GM21529 (cell line): ENCODE measurements around the gene METTL23.
"Not testable (repeated sequence)": the region's sequence is repeated elsewhere in the genome, so short reads cannot be mapped to it uniquely, and the experiment has no call there.

Source experiments
- ATAC-seq: cut with Tn5 transposase; IDR thresholded peaks from one replicate; pipeline ENCODE4 v1.9.1; 2021; ENCODE audit not compliant: unreplicated experiment

Gene METTL23

DNA sequence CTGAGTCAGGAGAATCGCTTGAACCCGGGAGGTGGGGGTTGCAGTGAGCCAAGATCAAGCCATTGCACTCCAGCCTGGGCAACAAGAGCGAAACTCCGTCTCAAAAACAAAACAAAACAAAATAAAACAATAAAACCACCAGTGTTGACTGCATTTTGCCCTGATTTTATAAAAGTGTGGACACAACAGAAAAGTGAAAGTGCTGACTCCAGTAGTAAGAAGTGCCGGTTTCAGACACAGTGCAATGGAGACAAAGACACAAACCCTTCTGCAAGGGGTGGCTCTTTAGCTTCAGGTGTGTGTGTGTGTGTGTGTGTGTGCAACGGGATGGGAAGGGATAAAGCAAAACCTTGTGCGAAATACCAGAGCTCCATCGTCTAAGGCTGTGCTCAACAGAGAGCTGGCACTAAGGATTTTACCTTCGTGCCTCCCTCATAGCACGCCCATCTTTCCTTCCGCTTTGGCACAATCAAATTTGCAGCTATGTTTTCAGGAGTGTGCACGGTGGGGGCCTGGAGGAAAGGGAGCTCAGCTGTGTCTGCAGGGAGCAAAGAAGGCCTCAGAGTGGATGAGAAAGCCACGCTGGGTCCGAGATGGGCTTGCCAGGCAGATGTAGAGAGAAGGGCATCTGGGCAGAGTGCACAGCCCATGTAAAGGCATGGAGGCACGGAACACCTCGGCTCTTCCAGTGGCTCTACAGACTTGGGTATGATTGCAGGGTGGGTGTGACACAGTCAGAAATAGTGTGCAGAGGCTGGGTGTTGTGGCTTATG, 31.4 kb upstream of the METTL23 start:
- ATAC-seq, result no peak

DNA sequence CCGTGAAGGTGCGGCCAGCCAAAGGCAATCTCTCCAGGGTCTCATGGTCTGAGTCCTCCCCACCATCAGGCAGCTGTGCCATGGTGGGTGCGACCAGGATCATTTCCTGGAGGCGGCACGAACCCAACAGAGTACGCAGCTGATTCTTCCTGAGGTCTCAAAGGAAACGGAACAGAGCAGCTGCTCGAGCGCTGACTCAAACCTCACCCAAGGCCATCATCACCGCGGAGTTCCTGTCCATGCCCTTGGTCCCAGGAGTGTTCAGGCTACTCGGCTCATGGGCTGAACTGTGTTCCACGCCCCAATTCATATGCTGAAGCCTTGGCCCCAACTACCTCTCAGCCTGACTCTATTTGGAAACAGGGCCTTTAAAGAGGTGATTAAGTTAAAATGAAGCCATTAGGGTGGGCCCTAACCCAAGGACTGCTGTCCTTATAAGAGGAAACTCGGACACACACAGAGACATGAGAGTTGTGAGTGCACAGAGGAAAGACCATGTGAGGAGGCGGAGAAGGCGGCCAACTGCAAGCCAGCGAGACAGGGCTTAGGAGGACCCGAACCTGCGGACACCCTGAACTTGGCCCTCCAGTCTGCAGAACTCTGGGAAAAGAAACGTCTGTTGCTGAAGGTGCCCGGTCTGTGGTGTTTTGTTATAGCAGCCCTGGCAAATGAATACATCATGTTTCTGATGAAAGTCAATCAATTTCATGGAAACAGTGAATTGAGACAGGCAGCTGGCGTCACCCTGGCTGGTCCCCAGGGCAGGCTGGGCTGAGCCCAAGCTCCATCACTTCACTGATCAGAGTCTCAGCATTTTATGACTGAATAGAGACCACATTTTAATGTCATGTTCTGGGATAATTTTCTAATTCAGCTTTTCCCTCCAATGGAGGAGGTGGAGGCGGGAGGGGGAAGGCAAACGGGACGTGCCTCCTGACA, 29.6 kb upstream of the METTL23 start:
- peak; percentile 71 for ATAC-seq

DNA sequence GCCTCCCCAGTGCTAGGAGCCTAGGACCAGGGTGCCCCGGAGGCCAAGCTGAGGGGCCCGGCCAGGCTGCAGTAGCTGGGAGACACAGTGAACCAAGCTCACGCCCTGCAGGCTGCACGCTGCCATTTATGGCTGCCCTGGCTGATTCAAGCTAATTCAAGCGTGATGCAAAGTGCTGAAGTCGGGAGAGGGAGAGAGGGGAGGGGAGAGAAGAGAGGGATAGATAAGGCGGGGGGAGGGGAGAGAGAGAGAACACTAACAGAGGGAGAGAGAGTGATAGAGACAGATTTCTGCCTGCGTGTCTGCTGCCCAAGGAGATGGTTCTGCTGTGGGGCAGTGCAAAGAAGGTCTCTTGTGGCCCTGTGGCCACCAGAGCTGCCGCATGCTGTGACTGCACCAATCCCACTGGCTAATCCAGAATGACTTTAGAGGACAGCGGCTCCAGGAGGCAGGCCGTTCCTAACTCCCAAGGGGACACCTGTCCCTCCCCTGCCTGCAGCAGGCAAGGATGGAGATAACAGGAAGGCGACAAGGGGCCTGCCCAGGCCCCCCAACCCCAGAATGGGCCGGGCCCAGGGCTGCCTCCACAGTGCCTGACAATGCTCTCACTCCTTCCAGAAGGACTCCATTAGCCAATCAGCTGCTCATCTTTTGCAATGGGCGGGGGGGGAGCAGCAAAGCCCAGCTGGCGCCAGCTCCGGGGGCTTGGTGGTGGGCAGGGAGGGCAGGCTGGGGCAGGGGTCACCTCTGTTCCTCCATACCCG, 28.8 kb upstream of the METTL23 start:
- no peak for ATAC-seq

DNA sequence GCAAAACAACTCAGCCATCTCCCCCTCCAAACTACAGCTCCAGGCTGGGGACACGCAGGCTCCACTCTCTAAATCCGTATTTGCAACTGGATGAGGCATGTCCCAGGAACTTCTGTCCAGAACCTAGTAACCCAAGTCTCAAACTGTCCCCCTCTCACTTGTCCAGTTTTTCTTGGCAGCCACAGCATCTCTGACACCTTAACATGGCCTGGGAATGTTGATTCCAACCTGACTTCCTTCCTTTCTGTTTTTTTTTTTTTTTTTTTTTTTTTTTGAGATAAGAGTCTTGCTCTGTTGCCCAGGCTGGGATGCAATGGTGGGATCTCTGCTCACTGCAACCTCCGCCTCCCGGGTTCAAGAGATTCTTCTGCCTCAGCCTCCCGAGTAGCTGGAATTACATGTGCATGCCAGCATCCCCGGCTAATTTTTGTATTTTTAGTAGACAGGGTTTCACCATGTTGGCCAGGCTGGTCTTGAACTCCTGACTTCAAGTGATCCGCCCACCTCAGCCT, 28.1 kb upstream of the METTL23 start:
- not testable (repeated sequence) for ATAC-seq

DNA sequence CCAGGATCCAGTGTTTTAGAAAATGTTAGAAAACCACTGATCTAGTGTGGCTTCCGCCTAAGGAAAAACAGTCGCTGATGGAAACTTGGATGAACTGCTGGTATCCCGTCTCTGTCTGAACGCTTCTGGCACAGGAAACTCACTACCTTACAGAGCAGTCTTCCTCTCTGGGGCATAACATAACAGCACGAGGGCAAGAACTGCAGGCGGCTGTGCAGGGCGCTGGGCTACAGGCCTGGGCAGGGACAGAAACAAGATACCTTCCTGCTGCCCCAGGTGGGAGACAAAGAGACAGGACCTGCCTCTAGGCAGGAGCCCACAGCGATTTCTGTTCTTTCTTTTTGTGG, 26.4 kb upstream of the METTL23 start:
- ATAC-seq, result no peak

DNA sequence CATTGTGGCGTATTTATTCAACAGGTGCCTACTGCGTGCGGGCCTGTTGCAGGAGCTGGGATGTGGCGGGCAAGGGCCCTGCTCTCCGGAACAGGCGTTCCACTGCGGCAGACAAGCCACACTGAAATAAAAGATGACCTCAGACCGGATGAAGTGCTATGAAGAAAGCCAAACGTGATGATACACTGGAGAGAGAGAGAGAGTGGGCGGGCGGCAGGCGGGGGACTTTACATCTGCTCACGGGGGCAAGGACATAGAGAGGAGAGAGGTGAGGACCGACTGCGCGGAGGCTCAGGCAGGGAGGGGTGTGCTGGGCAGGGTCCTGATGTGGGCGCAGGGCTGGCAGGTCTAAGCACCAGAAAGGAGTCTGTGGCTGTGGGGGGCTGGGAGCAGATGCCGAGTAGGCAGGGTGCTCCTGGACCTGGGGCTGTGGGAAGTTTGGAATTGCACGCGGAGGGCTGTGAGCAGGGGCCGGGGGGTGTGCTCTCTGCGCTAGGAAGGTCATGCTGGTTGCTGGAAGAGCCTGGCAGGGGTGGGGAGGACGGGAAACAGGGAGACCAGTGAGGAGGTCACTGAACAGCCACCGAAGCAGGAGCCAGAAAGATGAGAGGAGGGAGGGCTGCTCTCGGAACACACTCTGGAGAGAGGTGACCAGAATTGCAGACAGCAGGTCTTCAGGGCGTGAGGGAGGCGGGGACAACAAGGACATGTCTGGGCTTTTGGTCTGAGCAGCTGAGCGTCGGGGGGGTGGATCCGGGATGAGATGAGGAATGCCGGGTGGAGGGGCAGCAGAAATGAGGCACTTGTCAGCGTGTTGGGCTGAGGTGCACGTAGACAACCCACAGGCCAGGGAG, 25.8 kb upstream of the METTL23 start:
- ATAC-seq, result no peak

DNA sequence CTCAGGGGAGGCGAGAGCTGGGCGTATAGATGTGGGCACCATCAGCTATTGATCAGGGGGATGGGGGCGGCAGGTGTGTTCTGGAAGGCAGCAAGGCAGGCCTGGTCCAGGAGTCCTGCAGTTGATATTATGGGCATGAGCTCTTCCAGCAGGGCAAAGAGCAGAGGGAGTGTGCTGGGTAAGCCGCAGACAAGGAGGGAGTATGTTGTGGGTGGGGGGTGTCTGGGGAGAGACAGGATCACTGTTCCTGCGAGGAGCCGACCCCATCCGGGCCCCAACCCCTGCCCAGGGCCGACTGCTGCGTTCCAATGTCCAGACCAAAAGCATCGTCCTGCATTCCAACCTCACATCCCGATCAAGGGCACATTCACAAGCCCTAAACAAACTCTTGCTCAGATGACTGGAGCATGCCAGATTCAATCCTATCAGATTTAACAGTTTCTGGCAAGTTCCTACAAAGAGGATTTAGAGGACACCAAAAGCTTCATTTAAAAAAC, 25.1 kb upstream of the METTL23 start:
- no peak for ATAC-seq

DNA sequence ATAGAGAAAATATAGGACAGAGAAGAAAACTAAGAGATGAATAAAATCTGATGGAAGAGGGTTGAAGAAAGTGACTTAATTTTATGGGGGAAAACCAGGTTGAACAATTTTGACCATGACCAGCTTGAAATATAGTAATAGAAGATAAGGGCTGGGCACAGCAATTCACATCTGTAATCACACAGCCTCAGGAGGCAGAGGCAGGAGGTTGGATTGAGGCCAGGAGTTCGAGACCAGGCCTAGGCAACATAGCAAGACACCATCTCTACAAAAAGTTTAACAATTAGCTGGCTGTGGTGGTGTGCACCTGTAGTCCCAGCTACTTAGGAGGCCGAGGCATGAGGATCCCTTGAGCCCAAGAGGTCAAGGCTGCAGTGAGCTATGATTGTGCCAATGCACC, 24.6 kb upstream of the METTL23 start:
- no peak for ATAC-seq

DNA sequence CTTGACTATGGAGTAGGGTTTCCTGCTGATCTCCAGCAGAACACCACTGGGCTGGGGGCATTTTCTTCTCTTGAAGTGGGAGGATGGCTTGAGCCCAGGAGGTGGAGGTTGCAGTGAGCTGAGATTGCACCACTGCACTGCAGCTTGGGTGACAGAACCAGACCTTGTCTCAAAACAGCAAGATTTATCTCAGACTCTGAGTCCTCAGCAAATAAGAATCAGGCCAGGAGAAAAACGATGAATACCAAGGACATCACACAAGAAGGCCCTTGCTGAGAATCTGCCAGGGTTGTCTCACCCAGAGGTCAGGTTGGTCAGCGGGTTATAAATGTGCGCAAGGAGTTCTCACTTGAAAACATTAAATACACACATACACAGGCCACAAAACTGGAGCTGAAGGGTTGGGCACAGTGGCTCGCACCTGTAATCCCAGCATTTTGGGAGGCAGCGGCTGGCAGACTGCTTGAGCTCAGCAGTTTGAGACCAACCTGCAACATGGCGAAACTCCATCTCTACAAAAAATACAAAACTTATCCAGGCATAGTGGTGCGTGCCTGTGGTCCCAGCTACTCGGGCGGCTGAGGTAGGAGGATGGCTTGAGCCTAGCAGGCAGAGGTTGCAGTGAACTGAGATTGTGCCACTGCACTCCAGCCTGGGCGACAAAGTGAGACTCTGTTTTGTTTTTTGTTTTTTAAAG, 23.6 kb upstream of the METTL23 start:
- no peak for ATAC-seq

DNA sequence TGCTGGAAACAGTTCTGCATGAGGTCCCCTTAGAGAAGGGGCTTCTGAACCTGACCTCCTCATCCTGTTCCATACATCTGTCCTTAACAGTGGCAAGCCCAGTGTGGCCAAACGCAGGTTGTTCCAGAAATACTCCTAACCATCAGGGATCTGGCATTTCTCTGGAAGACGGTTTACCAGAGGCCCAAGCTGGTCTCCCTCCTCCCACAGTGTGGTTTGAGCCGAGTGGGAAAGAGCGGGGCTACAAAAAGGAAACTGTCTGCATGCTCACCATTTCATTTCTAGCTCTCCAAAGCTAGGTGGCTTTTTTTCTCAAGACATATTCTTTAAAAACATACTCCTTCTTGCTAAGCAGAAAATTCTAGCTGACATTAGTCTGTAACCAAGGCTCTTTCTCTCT, 21.8 kb upstream of the METTL23 start:
- no peak for ATAC-seq

DNA sequence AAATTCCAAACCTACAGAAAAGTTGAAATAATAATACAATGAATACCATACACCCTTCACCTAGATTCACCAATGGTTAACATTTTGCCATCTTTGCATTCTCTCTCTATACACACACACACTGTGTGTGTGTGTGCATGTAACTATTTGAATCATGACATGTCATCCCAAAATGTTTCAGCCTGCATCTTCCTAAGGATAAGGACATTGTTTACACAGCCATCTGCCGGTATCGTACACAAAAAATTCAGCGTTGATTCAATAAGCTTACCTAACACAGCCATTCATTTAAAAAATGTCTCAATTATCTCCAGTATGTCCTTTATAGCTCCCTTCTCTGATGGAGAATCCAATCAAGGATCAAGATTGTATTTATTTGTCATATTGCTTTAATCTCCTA, 19.8 kb upstream of the METTL23 start:
- no peak for ATAC-seq

DNA sequence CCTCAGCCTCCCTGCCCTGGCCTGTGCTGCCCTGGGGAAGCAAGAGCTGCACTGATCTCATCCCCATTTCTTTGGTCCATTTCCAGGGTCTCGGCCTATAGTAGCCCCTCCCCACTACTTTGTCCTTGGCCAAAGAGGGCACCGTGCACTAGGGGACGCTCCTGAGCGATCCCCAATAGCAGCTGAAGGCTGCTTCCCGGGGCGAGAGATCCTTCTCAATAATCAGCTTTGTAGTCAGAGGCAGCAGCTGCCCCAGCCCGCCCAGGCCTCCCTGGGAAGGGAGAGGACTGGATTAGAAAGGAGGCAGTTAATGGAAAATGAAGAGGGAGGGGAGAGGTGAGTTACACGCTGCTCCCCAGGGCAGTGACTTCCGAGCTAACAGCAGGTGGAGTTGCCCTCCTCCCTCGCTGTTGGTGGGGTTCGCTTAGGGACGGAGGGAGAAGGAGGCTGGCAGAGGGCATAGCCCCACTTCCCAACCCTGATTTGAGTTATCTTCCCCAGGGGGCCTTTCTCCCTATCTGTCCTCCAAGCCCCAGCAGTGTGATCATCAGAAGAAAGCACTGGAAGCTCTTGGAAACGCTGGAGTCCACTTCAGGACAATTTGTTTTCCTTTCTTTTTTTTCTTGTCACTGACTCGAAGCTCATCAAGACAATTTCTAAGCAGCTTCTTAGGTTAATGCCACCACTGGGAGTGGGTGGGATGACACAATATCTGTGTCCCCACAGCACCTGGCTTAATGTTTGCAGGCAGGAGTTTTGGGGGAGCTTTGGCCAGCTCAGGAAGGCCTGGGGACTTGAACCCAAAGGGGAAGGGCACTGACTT, 18.4 kb upstream of the METTL23 start:
- ATAC-seq, result no peak

DNA sequence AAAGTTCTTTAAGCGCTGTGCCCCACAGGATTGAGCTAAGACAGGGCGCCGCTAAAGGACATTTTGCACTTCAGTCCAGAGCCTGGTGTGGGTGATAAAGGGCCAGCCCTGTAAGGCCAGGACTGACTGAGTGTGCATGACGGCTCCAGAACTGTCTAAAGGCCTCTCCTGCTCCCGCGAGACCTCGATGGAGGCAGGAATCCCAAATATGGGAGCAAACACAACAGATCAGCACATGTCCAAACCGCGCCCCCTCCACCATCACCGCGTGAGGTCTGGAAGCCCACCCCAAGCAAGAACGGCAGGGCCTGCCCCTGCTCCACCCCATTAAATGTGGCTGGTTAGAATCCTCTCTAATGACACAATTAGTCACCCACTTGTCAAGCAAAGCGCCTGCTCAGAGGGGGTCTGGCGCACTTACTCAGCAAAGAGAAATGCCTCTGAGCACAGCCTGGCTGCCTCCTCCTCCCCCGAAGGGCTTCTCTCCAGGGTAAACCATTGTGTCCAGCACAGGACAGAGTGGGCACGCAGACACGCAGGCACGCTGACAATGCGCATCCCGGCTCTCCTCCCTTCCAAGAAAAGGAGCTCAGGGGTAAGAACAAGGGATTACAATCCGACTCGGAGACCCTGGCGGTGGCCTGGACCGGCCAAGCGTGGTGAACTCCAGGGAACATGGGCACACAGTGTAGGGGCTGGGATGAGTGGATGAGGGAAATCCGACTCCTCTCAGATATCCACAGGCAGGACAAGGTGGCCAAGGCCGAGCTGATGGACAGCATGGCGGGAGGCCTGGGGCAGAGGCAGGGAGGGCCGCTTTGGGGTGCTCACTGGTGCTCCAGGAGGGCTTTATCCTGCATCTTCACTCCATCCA, 17.3 kb upstream of the METTL23 start:
- ATAC-seq, result no peak

DNA sequence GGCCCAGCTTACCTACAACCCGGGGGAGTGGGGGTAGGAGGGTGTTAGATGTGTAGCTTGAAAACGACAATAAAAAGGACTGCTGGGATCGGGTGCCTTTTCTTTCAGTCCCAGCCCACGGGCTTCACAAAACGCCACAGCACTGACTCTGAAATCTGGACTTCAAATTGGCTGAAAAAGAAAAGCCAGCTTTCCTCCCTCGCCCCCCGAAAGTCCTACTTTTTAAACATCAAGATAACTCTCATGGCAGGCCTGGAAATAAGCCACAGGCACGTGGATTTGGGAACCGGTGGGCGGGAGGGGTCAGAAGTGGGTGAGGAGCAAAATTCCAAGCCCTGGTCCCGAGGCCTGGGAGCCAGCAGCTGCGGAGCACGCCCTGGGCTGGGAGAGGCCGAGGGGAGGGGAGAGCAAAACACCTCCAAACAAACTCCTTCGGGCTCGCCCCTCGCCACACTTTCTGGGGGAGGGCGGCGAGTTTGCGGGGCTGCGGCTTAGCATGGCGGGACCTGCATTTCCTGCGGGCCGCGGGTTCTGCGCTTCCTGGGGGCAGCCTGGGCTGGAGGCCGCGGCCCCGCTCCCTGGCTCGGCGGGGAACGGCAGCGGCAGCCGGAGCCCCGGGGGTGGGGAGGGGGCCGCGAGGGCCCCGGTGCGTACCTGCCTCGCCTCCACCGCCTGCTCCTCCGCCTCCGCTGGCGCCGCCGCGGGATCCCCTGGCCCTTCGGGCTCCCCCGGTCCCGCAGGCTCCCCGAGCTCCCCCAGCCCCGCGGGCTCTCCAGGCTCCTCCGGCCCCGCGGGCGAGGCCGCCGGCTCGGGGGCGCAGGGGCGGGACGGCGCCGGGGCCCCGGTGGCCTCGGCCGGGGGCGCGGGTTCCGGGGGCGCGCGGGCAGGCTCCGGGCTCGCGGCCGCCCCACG, 16.4 kb upstream of the METTL23 start:
- not testable (repeated sequence) for ATAC-seq

DNA sequence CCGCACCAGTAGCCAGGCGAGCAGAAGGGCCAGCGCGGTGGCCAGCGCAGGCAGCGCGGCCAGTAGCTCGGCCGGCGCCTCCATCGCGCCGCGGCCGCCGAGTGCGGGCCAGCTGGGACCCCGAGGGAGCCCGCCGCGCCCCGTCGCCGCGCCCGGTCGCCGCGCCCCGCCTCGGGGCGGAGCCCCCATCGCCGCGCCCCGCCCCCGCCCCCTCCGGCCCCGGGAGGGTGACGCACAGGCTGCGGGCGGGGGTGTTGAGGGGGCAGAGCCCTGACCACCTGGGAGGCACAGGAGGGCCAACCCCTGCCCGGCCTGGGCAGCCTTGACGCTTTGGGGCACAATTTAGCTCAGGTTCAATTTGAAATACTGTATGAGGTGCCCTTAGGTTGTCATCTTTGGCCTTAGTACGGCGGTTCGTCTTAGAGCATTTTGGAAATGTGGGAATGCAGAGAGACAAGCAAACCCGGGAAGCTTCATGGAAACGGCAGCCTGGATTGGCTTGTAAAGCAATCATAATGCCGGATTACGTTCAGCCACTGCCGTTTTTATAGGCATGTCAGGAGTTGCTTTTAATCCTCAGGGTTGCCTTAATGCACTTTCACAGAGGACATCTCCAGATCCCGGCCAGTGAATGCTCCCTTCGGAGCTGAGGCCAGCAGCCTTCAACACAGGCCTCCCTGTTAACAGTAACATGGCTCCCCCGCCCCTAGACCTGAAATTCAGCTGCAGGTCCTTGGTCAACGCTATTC, 15.6 kb upstream of the METTL23 start, which contains the start of gene MXRA7:
TSS of gene MXRA7 (minus strand) at position 103 of the 749 bp plus-strand sequence. CDS start at position 84, 19 bp downstream.
- ATAC-seq, result no peak

DNA sequence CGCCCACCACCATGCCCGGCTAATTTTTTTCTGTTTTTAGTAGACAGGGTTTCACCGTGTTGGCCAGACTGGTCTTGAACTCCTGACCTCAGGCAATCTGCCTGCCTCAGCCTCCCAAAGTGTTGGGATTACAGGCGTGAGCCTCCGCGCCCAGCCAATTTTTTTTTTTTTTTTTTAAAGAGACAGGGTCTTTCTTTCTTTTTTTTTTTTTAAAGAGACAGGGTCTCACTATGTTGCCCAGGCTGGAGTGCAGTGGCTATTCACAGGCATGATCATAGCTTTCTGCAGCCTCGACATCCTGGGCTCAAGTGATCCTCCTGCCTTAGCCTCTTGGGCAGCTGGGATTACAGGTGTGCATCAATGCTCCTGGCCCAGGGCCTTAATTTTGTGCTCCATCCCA, 14.3 kb upstream of the METTL23 start:
- ATAC-seq, result not testable (repeated sequence)
